HepG2 (cell line): ENCODE data around the gene NENF. TPM values are rescaled to one million over a fixed set of nuclear protein-coding genes. Genes with fewer than 3 reads are reported as not detected.
A peak's percentile ranks its signal among the peaks of the same experiment; 100 is the strongest.

ENCODE experiments used
- AGO2 ChIP-seq: fragments of 200-400 bp; formaldehyde crosslinking; optimal IDR thresholded peaks from 2 replicates; pipeline ENCODE3; 2017; ENCODE audit warnings: mild to moderate bottlenecking, low read depth, low read length, moderate library complexity
- CHCHD3 ChIP-seq: sonication (generic); formaldehyde crosslinking; IDR thresholded peaks from 2 replicates; pipeline ENCODE4 v1.8.0; 2022; ENCODE audit warnings: mild to moderate bottlenecking, missing genetic modification reagents, moderate library complexity
- GTF2F1 ChIP-seq: fragments of 150-350 bp; IDR thresholded peaks from 2 replicates; pipeline ENCODE4 v1.6.1; 2014; ENCODE audit warnings: low read length
- HNRNPUL1 ChIP-seq: fragments of 200-400 bp; formaldehyde crosslinking; IDR thresholded peaks from 2 replicates; pipeline ENCODE4 v1.6.1; 2017; ENCODE audit warnings: low read depth, mild to moderate bottlenecking, low read length, moderate library complexity
- HOXA7 ChIP-seq: sonication (generic); formaldehyde crosslinking; IDR thresholded peaks from 2 replicates; pipeline ENCODE4 v1.8.1; 2022; ENCODE audit warnings: mild to moderate bottlenecking, missing genetic modification reagents, moderate library complexity
- RBFOX2 ChIP-seq: fragments of 200-400 bp; formaldehyde crosslinking; IDR thresholded peaks from 2 replicates; pipeline ENCODE4 v1.6.1; 2017; ENCODE audit warnings: low read depth, mild to moderate bottlenecking, low read length
- U2AF1 ChIP-seq: fragments of 200-400 bp; formaldehyde crosslinking; optimal IDR thresholded peaks from 2 replicates; pipeline ENCODE3; 2017; ENCODE audit warnings: mild to moderate bottlenecking, low read depth, low read length
- ZFP90 ChIP-seq: sonication (generic); formaldehyde crosslinking; IDR thresholded peaks from 2 replicates; pipeline ENCODE4 v1.8.0; 2022; ENCODE audit warnings: missing genetic modification reagents, mild to moderate bottlenecking, inconsistent platforms, borderline replicate concordance
- ZNF251 ChIP-seq: sonication (generic); formaldehyde crosslinking; IDR thresholded peaks from 2 replicates; pipeline ENCODE4 v1.9.0; 2021; ENCODE audit warnings: mild to moderate bottlenecking, missing genetic modification reagents
- ZNF446 ChIP-seq: sonication (generic); formaldehyde crosslinking; IDR thresholded peaks from 2 replicates; pipeline ENCODE4 v1.5.0; 2020; ENCODE audit warnings: mild to moderate bottlenecking, missing genetic modification reagents
- polyA plus RNA-seq, 8 experiments: library from polyadenylated mRNA; depleted of rRNA in 3 of 8; stranded (reverse) in 7 of 8; unstranded in 1 of 8; fragments of >200 nt; fragmentation: Illumina TruSeq in 4 of 8; extraction: Trizol in 4 of 8; gene quantifications; 2 replicates each; pipeline versions ENCODE4 v1.2.1 to v1.2.3, GENCODE V29; 2011 to 2016; ENCODE audit warnings: low read depth in 4 of 8, missing spikeins in 1 of 8, mixed read lengths in 1 of 8; ENCODE audit not compliant: insufficient read depth in 1 of 8
- total RNA-seq, 5 experiments: library from RNA; depleted of rRNA; stranded (reverse); fragments of >200 nt; fragmentation: Illumina TruSeq; extraction: Trizol; gene quantifications; 2 replicates each; pipeline ENCODE4 v1.2.3, GENCODE V29; 2016; ENCODE audit warnings: low read depth in 1 of 5
- TF ChIP-seq, protein P1 (sequence below): sonication (generic); formaldehyde crosslinking; IDR thresholded peaks from 2 replicates; pipeline ENCODE4 v1.4.0; 2020; ENCODE audit warnings: missing genetic modification reagents
- TF ChIP-seq, protein P2 (sequence below): sonication (generic); formaldehyde crosslinking; IDR thresholded peaks from 2 replicates; pipeline ENCODE4 v1.9.0; 2021; ENCODE audit warnings: mild to moderate bottlenecking, missing genetic modification reagents
- TF ChIP-seq, protein P3 (sequence below): sonication (generic); formaldehyde crosslinking; conservative IDR thresholded peaks from 2 replicates; pipeline ENCODE4 v1.4.0; 2020; ENCODE audit warnings: missing genetic modification reagents
- TF ChIP-seq, protein P4 (sequence below): IDR thresholded peaks from 2 replicates; pipeline ENCODE4 v1.6.1; 2018; ENCODE audit warnings: missing genetic modification reagents
- TF ChIP-seq, protein P5 (sequence below): sonication (generic); formaldehyde crosslinking; IDR thresholded peaks from 2 replicates; pipeline ENCODE4 v1.5.0; 2020; ENCODE audit warnings: missing genetic modification reagents

The NENF gene
- total and polyA plus RNA-seq, 2 of the 13 experiments (the other 11 are each of a cell fraction or from before 2014, with no cell fraction given) = 31.7 to 40.4 TPM

DNA sequence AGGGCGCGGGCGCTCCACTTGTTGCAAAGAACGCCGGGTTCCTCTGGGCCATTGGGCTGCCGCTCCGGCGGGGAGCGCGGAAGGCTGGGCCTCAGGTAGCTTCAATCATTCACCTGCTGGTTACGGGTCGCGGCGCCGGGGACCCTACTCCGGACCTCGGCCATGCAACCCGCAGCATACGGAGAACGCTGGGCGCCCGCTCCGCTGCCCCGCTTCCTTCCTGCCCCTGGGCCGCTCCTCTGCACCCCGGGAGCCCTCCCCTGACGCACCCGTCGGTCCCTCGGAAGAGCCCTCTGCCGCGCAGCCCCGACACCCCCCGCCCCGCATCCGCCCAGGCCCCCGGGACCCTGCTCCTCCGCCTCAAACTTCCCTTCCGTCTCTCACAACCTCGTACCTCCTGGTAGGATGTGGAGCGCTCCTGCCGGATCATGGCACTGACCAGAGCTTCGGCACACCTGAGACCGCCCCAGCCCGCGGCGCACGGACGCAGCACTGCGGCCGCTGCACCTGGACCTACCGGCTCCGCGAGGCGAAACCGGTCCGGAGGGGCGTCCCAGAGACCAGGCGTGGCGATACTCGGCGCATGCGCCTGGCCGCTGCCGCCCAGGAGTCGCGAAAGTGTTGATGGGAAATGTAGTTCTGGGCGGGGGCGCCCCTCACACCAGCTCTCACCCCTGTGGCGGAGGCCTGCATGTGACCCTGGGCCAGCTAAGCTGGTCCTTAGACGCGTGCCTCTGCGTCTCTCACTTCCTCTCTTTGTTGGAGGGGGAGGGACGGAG, 18.2 kb upstream of the NENF start, which contains the start of gene PACC1 (continued):
- TF ChIP-seq ZFP90 (CRISPR knock-in tag) (no peak; the same call in 1 of the 2 replicates), ZNF446 (CRISPR knock-in tag) (no peak), U2AF1 (no peak), CHCHD3 (CRISPR knock-in tag) (no peak), HOXA7 (CRISPR knock-in tag) (no peak), AGO2 (no peak), GTF2F1 (no peak), HNRNPUL1 (no peak), ZNF251 (no peak), RBFOX2 (peak; percentile 86)
- TF ChIP-seq, protein P1, sequence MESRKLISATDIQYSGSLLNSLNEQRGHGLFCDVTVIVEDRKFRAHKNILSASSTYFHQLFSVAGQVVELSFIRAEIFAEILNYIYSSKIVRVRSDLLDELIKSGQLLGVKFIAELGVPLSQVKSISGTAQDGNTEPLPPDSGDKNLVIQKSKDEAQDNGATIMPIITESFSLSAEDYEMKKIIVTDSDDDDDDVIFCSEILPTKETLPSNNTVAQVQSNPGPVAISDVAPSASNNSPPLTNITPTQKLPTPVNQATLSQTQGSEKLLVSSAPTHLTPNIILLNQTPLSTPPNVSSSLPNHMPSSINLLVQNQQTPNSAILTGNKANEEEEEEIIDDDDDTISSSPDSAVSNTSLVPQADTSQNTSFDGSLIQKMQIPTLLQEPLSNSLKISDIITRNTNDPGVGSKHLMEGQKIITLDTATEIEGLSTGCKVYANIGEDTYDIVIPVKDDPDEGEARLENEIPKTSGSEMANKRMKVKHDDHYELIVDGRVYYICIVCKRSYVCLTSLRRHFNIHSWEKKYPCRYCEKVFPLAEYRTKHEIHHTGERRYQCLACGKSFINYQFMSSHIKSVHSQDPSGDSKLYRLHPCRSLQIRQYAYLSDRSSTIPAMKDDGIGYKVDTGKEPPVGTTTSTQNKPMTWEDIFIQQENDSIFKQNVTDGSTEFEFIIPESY (CRISPR knock-in tag) = peak; percentile 26; the same call in 1 of the 2 replicates
- TF ChIP-seq, protein P2, sequence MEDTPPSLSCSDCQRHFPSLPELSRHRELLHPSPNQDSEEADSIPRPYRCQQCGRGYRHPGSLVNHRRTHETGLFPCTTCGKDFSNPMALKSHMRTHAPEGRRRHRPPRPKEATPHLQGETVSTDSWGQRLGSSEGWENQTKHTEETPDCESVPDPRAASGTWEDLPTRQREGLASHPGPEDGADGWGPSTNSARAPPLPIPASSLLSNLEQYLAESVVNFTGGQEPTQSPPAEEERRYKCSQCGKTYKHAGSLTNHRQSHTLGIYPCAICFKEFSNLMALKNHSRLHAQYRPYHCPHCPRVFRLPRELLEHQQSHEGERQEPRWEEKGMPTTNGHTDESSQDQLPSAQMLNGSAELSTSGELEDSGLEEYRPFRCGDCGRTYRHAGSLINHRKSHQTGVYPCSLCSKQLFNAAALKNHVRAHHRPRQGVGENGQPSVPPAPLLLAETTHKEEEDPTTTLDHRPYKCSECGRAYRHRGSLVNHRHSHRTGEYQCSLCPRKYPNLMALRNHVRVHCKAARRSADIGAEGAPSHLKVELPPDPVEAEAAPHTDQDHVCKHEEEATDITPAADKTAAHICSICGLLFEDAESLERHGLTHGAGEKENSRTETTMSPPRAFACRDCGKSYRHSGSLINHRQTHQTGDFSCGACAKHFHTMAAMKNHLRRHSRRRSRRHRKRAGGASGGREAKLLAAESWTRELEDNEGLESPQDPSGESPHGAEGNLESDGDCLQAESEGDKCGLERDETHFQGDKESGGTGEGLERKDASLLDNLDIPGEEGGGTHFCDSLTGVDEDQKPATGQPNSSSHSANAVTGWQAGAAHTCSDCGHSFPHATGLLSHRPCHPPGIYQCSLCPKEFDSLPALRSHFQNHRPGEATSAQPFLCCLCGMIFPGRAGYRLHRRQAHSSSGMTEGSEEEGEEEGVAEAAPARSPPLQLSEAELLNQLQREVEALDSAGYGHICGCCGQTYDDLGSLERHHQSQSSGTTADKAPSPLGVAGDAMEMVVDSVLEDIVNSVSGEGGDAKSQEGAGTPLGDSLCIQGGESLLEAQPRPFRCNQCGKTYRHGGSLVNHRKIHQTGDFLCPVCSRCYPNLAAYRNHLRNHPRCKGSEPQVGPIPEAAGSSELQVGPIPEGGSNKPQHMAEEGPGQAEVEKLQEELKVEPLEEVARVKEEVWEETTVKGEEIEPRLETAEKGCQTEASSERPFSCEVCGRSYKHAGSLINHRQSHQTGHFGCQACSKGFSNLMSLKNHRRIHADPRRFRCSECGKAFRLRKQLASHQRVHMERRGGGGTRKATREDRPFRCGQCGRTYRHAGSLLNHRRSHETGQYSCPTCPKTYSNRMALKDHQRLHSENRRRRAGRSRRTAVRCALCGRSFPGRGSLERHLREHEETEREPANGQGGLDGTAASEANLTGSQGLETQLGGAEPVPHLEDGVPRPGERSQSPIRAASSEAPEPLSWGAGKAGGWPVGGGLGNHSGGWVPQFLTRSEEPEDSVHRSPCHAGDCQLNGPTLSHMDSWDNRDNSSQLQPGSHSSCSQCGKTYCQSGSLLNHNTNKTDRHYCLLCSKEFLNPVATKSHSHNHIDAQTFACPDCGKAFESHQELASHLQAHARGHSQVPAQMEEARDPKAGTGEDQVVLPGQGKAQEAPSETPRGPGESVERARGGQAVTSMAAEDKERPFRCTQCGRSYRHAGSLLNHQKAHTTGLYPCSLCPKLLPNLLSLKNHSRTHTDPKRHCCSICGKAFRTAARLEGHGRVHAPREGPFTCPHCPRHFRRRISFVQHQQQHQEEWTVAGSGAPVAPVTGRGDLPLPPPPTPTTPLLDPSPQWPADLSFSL (CRISPR knock-in tag) = no peak
- TF ChIP-seq, protein P3, sequence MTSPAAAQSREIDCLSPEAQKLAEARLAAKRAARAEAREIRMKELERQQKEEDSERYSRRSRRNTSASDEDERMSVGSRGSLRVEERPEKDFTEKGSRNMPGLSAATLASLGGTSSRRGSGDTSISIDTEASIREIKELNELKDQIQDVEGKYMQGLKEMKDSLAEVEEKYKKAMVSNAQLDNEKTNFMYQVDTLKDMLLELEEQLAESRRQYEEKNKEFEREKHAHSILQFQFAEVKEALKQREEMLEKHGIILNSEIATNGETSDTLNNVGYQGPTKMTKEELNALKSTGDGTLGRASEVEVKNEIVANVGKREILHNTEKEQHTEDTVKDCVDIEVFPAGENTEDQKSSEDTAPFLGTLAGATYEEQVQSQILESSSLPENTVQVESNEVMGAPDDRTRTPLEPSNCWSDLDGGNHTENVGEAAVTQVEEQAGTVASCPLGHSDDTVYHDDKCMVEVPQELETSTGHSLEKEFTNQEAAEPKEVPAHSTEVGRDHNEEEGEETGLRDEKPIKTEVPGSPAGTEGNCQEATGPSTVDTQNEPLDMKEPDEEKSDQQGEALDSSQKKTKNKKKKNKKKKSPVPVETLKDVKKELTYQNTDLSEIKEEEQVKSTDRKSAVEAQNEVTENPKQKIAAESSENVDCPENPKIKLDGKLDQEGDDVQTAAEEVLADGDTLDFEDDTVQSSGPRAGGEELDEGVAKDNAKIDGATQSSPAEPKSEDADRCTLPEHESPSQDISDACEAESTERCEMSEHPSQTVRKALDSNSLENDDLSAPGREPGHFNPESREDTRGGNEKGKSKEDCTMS = no peak
- TF ChIP-seq, protein P4, sequence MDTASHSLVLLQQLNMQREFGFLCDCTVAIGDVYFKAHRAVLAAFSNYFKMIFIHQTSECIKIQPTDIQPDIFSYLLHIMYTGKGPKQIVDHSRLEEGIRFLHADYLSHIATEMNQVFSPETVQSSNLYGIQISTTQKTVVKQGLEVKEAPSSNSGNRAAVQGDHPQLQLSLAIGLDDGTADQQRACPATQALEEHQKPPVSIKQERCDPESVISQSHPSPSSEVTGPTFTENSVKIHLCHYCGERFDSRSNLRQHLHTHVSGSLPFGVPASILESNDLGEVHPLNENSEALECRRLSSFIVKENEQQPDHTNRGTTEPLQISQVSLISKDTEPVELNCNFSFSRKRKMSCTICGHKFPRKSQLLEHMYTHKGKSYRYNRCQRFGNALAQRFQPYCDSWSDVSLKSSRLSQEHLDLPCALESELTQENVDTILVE = peak; percentile 58; the same call in 1 of the 2 replicates
- TF ChIP-seq, protein P5, sequence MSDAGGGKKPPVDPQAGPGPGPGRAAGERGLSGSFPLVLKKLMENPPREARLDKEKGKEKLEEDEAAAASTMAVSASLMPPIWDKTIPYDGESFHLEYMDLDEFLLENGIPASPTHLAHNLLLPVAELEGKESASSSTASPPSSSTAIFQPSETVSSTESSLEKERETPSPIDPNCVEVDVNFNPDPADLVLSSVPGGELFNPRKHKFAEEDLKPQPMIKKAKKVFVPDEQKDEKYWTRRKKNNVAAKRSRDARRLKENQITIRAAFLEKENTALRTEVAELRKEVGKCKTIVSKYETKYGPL (CRISPR knock-in tag) = no peak
